Heart left ventricle (tissue), 16 donors: ENCODE measurements around the gene PTTG1IP. TPM values are rescaled to one million over a fixed set of nuclear protein-coding genes. Genes with fewer than 3 reads are reported as not detected.
A peak's percentile ranks its signal among the peaks of the same experiment; 100 is the strongest.

Experiments used
- ATAC-seq, 4 donors: fragments of 200-7000 bp; cut with Tn5 transposase; one replicate each; pipeline ENCODE4 v1.9.1; 2020 to 2022; ENCODE audit warnings: moderate library complexity in 4 of 4, mild to moderate bottlenecking in 3 of 4, moderate number of reproducible peaks in 1 of 4
- DNase-seq, 5 donors: peaks; one replicate each; pipeline ENCODE4 v3.0.0-alpha.2; 2020
- H3K27ac ChIP-seq, 12 donors: fragments of 200-600 bp; sonication (generic) in 4 of 12; one replicate each; pipeline versions ENCODE4 v1.5.0 to v1.8.0; 2016 to 2022; ENCODE audit warnings: mild to moderate bottlenecking in 2 of 12
- H3K27me3 ChIP-seq, 9 donors: fragments of 200-600 bp; sonication (generic) in 2 of 9; one replicate each; pipeline versions ENCODE4 v1.5.1 to v1.8.0; 2016 to 2022; ENCODE audit warnings: mild to moderate bottlenecking in 3 of 9
- H3K36me3 ChIP-seq, 9 donors: fragments of 200-600 bp; sonication (generic) in 2 of 9; one replicate each; pipeline versions ENCODE4 v1.5.0 to v1.8.0; 2018 to 2022; ENCODE audit warnings: mild to moderate bottlenecking in 2 of 9
- H3K4me1 ChIP-seq, 12 donors: fragments of 200-600 bp; sonication (generic) in 4 of 12; one replicate each; pipeline versions ENCODE4 v1.5.0 to v1.8.0; 2016 to 2022; ENCODE audit warnings: mild to moderate bottlenecking in 3 of 12
- H3K4me3 ChIP-seq, 12 donors: fragments of 200-600 bp; sonication (generic) in 4 of 12; one replicate each; pipeline versions ENCODE4 v1.5.0 to v1.8.0; 2017 to 2022; ENCODE audit warnings: mild to moderate bottlenecking in 9 of 12, moderate library complexity in 4 of 12
- H3K9me3 ChIP-seq, 12 donors: fragments of 200-600 bp; sonication (generic) in 4 of 12; one replicate each; pipeline versions ENCODE4 v1.5.0 to v1.8.0; 2016 to 2022; ENCODE audit warnings: mild to moderate bottlenecking in 1 of 12
- POLR2A ChIP-seq, 2 donors: fragments of 450-650 bp; IDR thresholded peaks; one replicate each; pipeline ENCODE4 v1.6.1; 2017; ENCODE audit warnings: antibody characterized with exemption in 2 of 2, mild to moderate bottlenecking in 2 of 2, moderate library complexity in 2 of 2
- WGBS, 4 donors: extraction: QIAGEN DNeasy Blood & Tissue Kit in 2 of 4; methylation state at CpG; one replicate each; pipeline versions ENCODE4 v1.1.5 to v1.1.7; 2013 to 2018; 5-methylcytosine and 5-hydroxymethylcytosine counted together
- intact Hi-C, 10 donors: fragments of 100-400 bp; cut with DNase I; formaldehyde crosslinking; loops; one replicate each; pipeline versions ENCODE4 v1.11.1 to v1.14.2; 2022
- polyA plus RNA-seq, 2 donors: library from polyadenylated mRNA; stranded (reverse); fragments of 200-250 nt; gene quantifications; one replicate each; pipeline ENCODE4 v1.2.3, GENCODE V29; 2013
- total RNA-seq, 9 donors: library from RNA; depleted of rRNA in 2 of 9; stranded (reverse); fragments of >200 nt in 2 of 9; fragmentation: NEBNext Ultra II Directional in 3 of 9; extraction: Animal tissue kit (Norgen Biotek cat#: 25700) in 3 of 9; gene quantifications; one replicate each; pipeline versions ENCODE4 v1.1.0 to v1.2.4, GENCODE V29; 2016 to 2023
- TF ChIP-seq, protein P1 (sequence below), 12 donors: fragments of 200-600 bp; sonication (generic) in 4 of 12; IDR thresholded peaks; one replicate each; pipeline versions ENCODE4 v1.5.0 to v1.8.0; 2018 to 2022; ENCODE audit warnings: antibody characterized with exemption in 12 of 12, mild to moderate bottlenecking in 5 of 12
- donor health status: ischemic (EF 13 %, LVEDD 7.1; RV severe dilation, severe dysfunction).
- donor health status: healthy with polysubstance abuse.
- donor health status: DM: no; HTN: yes; CAD: no.
- donor health status: DM: no; HTN: no; CAD: no.
- donor health status: ischemic (EF 25% LVEDD 6.9; RV normal size, moderate dysfunction).
- donor health status: ischemic (EF 25% LVEDD 5.7; RV mildly dilated, moderate dysfunction).
- donor health status: healthy.
- donor health status: DM: yes; HTN: yes; CAD: no.
- donor health status: ischemic (EF 35%, LVEDD 5.7; RV mildly dilated, moderate dysfunction).
- donor health status: nonischemic (EF 11% LVEDD 7.7; RV severe dilation, severe dysfunction).
- donor health status: DM: yes; HTN: yes; CAD: no.
- donor health status: PGD.
- donor health status: ischemic (EF 29% LVEDD 5.4; RV normal size, mild dysfunction).
- donor health status: nonischemic (EF 23%, LVEDD 6.1; RV moderate dilation, normal function).

The PTTG1IP gene
- total and polyA plus RNA-seq, 11 donors: 126 to 319 (median 172) TPM

GRCh38 chr21:44885615-44886014, 12.1 kb upstream of the PTTG1IP start:
- peaks cover 0 to 49% (median 0%) of the 10 kb centered on the region in 9 donors for H3K36me3 ChIP-seq
- H3K9me3 ChIP-seq: no peaks in the 10 kb centered on the region
- ATAC-seq (no peak), DNase-seq (peak in 3 of 5 donors; percentile 6 to 38 (median 8))
- intact Hi-C loops: no loop called here
- TF ChIP-seq POLR2A (IDR thresholded peaks at IDR 0.05): no peak
- TF ChIP-seq, protein P1, sequence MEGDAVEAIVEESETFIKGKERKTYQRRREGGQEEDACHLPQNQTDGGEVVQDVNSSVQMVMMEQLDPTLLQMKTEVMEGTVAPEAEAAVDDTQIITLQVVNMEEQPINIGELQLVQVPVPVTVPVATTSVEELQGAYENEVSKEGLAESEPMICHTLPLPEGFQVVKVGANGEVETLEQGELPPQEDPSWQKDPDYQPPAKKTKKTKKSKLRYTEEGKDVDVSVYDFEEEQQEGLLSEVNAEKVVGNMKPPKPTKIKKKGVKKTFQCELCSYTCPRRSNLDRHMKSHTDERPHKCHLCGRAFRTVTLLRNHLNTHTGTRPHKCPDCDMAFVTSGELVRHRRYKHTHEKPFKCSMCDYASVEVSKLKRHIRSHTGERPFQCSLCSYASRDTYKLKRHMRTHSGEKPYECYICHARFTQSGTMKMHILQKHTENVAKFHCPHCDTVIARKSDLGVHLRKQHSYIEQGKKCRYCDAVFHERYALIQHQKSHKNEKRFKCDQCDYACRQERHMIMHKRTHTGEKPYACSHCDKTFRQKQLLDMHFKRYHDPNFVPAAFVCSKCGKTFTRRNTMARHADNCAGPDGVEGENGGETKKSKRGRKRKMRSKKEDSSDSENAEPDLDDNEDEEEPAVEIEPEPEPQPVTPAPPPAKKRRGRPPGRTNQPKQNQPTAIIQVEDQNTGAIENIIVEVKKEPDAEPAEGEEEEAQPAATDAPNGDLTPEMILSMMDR (IDR thresholded peaks at IDR 0.05): no peak
- no peak overlapping the region for H3K27ac ChIP-seq
- WGBS, 4 donors: 79 to 86% (median 84%) methylated on average over 11 of the region's 11 CpGs
- peaks cover 0 to 31% (median 5%) of the 10 kb centered on the region in 12 donors for H3K4me1 ChIP-seq
- no peak overlapping the region for H3K4me3 ChIP-seq
- H3K27me3 ChIP-seq: no peaks in the 10 kb centered on the region

DNA sequence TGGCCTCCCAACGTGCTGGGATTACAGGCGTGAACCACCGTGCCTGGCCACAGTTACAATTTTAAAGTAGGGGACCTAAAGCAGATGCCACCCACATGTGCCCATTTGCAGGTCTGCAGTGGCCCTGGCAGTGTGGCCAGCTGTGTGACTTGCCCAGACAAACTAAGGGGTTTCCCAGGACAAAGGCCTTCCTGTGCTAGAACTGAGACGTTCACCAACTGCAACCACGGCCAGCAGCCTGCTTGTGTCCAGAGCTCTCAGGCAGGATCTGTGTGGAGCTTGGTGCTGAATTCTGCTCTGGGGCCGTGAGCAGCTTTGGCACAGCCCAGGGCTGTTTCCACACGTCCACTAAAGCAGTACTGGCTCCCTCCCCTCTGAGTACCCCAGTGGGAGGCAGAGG, 10.6 kb upstream of the PTTG1IP start:
- peaks cover 0 to 46% (median 5%) of the 10 kb centered on the region in 12 donors for H3K4me1 ChIP-seq
- intact Hi-C loops: no loop called here
- H3K4me3 ChIP-seq: no peak overlapping the region
- ATAC-seq: no peak
- no peak overlapping the region for H3K27ac ChIP-seq
- H3K27me3 ChIP-seq: no peaks in the 10 kb centered on the region
- DNase-seq: peak in 3 of 5 donors; percentile 14 to 42 (median 18)
- no peak for TF ChIP-seq POLR2A (IDR thresholded peaks at IDR 0.05)
- TF ChIP-seq, protein P1 (IDR thresholded peaks at IDR 0.05): no peak
- WGBS, 4 donors: 67 to 82% (median 74%) methylated on average over 5 to 7 of the region's 7 CpGs
- peaks cover 0 to 34% (median 0%) of the 10 kb centered on the region in 9 donors for H3K36me3 ChIP-seq
- H3K9me3 ChIP-seq: no peaks in the 10 kb centered on the region

GRCh38 chr21:44883250-44883649, 9.8 kb upstream of the PTTG1IP start:
- Histone ChIP-seq H3K4me3 (no peak overlapping the region), H3K9me3 (no peaks in the 10 kb centered on the region), H3K36me3 (peaks cover 0 to 28% (median 0%) of the 10 kb centered on the region in 9 donors), H3K4me1 (peaks cover 0 to 54% (median 5%) of the 10 kb centered on the region in 12 donors), H3K27me3 (no peaks in the 10 kb centered on the region), H3K27ac (peak overlapping the region in 1 of 12 donors; percentile 94)
- intact Hi-C loops: no loop called here
- no peak for TF ChIP-seq POLR2A (IDR thresholded peaks at IDR 0.05)
- TF ChIP-seq, protein P1 (IDR thresholded peaks at IDR 0.05): no peak
- 89 to 98% (median 89%) methylated on average over 9 to 11 of the region's 11 CpGs for WGBS, 4 donors
- no peak for ATAC-seq
- peak in 3 of 5 donors; percentile 13 to 37 (median 23) for DNase-seq

- DNase-seq: peak in 2 of 5 donors; percentile 26
- peaks cover 0 to 9% (median 0%) of the 10 kb centered on the region in 9 donors for H3K36me3 ChIP-seq
- H3K9me3 ChIP-seq: no peaks in the 10 kb centered on the region
- peak in 2 of 4 donors; percentile 14 to 23 for ATAC-seq
- WGBS, 4 donors: 61 to 75% (median 71%) methylated on average over 6 of the region's 6 CpGs
- H3K27me3 ChIP-seq: no peaks in the 10 kb centered on the region
- no peak overlapping the region for H3K4me3 ChIP-seq
- peak overlapping the region in 10 of 12 donors; percentile 42 to 94 (median 54) for H3K27ac ChIP-seq
- intact Hi-C loops: no loop called here
- H3K4me1 ChIP-seq: peaks cover 0 to 73% (median 4%) of the 10 kb centered on the region in 12 donors
- no peak for TF ChIP-seq POLR2A (IDR thresholded peaks at IDR 0.05)
- TF ChIP-seq, protein P1 (IDR thresholded peaks at IDR 0.05): no peak
Observed at GRCh38 chr21:44881198-44881872, 7.8 kb upstream of the PTTG1IP start.
